Sigmoid colon (tissue), 7 donors: ENCODE measurements around the gene SMARCD1. TPM values are rescaled to one million over a fixed set of nuclear protein-coding genes. Genes with fewer than 3 reads are reported as not detected.
A peak's percentile ranks its signal among the peaks of the same experiment; 100 is the strongest.

Experiments
- DNase-seq: peaks from one replicate; pipeline ENCODE4 v3.0.0-alpha.2; 2019
- H3K27ac ChIP-seq, 4 donors: fragments of 200-600 bp; sonication (generic); one replicate each; pipeline ENCODE4 v1.5.1; 2016 to 2019; ENCODE audit warnings: mild to moderate bottlenecking in 1 of 4
- H3K27me3 ChIP-seq, 3 donors: fragments of 200-600 bp; sonication (generic); one replicate each; pipeline ENCODE4 v1.5.1; 2019; ENCODE audit warnings: mild to moderate bottlenecking in 1 of 3
- H3K36me3 ChIP-seq, 4 donors: fragments of 200-600 bp; sonication (generic); one replicate each; pipeline ENCODE4 v1.5.1; 2016 to 2019
- H3K4me1 ChIP-seq, 4 donors: fragments of 200-600 bp; sonication (generic); one replicate each; pipeline ENCODE4 v1.5.1; 2017 to 2019
- H3K4me3 ChIP-seq, 4 donors: fragments of 200-600 bp; sonication (generic); one replicate each; pipeline ENCODE4 v1.5.1; 2017 to 2019; ENCODE audit warnings: mild to moderate bottlenecking in 2 of 4, moderate library complexity in 1 of 4
- H3K9me3 ChIP-seq, 4 donors: fragments of 200-600 bp in 3 of 4; sonication (generic) in 3 of 4; one replicate each; pipeline versions ENCODE4 v1.5.1 to v1.6.1; 2013 to 2019
- CTCF ChIP-seq, 4 experiments: fragments of 450-650 bp in 3 of 4; fragments of 200-600 bp in 1 of 4; IDR thresholded peaks; one replicate each; pipeline ENCODE4 v1.5.1; 2016 to 2019; ENCODE audit warnings: antibody characterized with exemption in 4 of 4, mild to moderate bottlenecking in 3 of 4, moderate library complexity in 2 of 4
- EP300 ChIP-seq, 4 donors: sonication (generic); formaldehyde crosslinking; IDR thresholded peaks; one replicate each; pipeline ENCODE4 v1.6.1; 2017; ENCODE audit warnings: antibody characterized with exemption in 4 of 4
- POLR2A ChIP-seq, 2 donors: fragments of 450-650 bp; IDR thresholded peaks; one replicate each; pipeline ENCODE4 v1.6.1; 2016; ENCODE audit warnings: antibody characterized with exemption in 2 of 2, mild to moderate bottlenecking in 2 of 2, moderate library complexity in 2 of 2
- POLR2AphosphoS5 ChIP-seq, 4 donors: sonication (generic); formaldehyde crosslinking; IDR thresholded peaks; one replicate each; pipeline ENCODE4 v1.6.1; 2017; ENCODE audit warnings: antibody characterized with exemption in 4 of 4
- WGBS, 2 donors: extraction: QIAGEN DNeasy Blood & Tissue Kit; methylation state at CpG; one replicate each; pipeline ENCODE4 v1.1.7; 2013; 5-methylcytosine and 5-hydroxymethylcytosine counted together
- intact Hi-C: fragments of 100-400 bp; cut with DNase I; formaldehyde crosslinking; loops from one replicate; pipeline ENCODE4 v1.15.1; 2023
- polyA plus RNA-seq, 3 donors: library from polyadenylated mRNA; stranded (reverse); fragments of 200-250 nt; gene quantifications; one replicate each; pipeline ENCODE4 v1.2.3, GENCODE V29; 2013
- total RNA-seq, 4 donors: library from RNA; depleted of rRNA; stranded (reverse); fragments of >200 nt; gene quantifications; one replicate each; pipeline ENCODE4 v1.1.0, GENCODE V29; 2016
- donor health status: healthy with polysubstance abuse.
- donor health status: Bipolar disorder and iron deficiency.
- donor health status: healthy.

The SMARCD1 gene
- total and polyA plus RNA-seq, 7 donors: 16.0 to 64.8 (median 26.4) TPM

GRCh38 chr12:50055831-50056638 lies 29.1 kb upstream of the SMARCD1 start:
- 5 to 10% methylated on average over 17 of the region's 17 CpGs for WGBS, 2 donors
- Histone ChIP-seq H3K9me3 (no peaks in the 10 kb centered on the region), H3K27me3 (no peaks in the 10 kb centered on the region), H3K4me1 (peaks cover 0 to 32% (median 25%) of the 10 kb centered on the region in 4 donors), H3K36me3 (peaks cover 0 to 8% (median 0%) of the 10 kb centered on the region in 4 donors), H3K27ac (no peak overlapping the region), H3K4me3 (peak overlapping the region in 1 of 4 donors; percentile 10)
- TF ChIP-seq CTCF (IDR thresholded peaks at IDR 0.05) (peak; percentile 86 to 99 (median 94)), POLR2AphosphoS5 (IDR thresholded peaks at IDR 0.05) (no peak)
- intact Hi-C loops: loop anchor here (1.0 to 2.0 kb wide), 2 partner anchors 17 to 82 kb away; no protein-coding TSS in a partner anchor
- no peak for DNase-seq

GRCh38 chr12:50056639-50056976 lies 28.5 kb upstream of the SMARCD1 start:
- peak overlapping the region in 3 of 4 donors; percentile 65 to 75 (median 70) for H3K4me3 ChIP-seq

GRCh38 chr12:50057000-50057841 lies 27.9 kb upstream of the SMARCD1 start, which contains the start of gene ASIC1:
TSS of gene ASIC1 (plus strand) at chr12:50057596. CDS start at chr12:50058767, 1,171 bp downstream.
- Histone ChIP-seq H3K9me3 (no peaks in the 10 kb centered on the region), H3K4me3 (peak within 1 kb of the TSS; percentile 61 to 75 (median 68)), H3K4me1 (peaks cover 0 to 30% (median 25%) of the 10 kb centered on the region in 4 donors), H3K27me3 (no peaks in the 10 kb centered on the region), H3K27ac (peak within 1 kb of the TSS; percentile 64 to 82 (median 77)), H3K36me3 (peaks cover 0 to 8% (median 0%) of the 10 kb centered on the region in 4 donors)
- TF ChIP-seq CTCF (IDR thresholded peaks at IDR 0.05) (peak in 1 of 4 experiments; percentile 33), POLR2AphosphoS5 (IDR thresholded peaks at IDR 0.05) (no peak), EP300 (IDR thresholded peaks at IDR 0.05) (no peak), POLR2A (IDR thresholded peaks at IDR 0.05) (no peak)
- peak; percentile 88 for DNase-seq
- intact Hi-C loops: loop anchor here (1.0 to 2.0 kb wide), 3 partner anchors 18 to 90 kb away; no protein-coding TSS in a partner anchor
- 0 to 1% methylated on average over 88 of the region's 88 CpGs for WGBS, 2 donors

More at GRCh38 chr12:50056639-50056976, 28.5 kb upstream of the SMARCD1 start:
- H3K9me3 ChIP-seq: no peaks in the 10 kb centered on the region
- peaks cover 0 to 8% (median 0%) of the 10 kb centered on the region in 4 donors for H3K36me3 ChIP-seq
- WGBS, 2 donors: 23 to 25% methylated on average over 3 of the region's 3 CpGs
- H3K27me3 ChIP-seq: no peaks in the 10 kb centered on the region
- H3K27ac ChIP-seq: peak overlapping the region in 1 of 4 donors; percentile 82
- intact Hi-C loops: loop anchor here (1.0 to 2.0 kb wide), 2 partner anchors 18 to 82 kb away; no protein-coding TSS in a partner anchor
- no peak for TF ChIP-seq POLR2A (IDR thresholded peaks at IDR 0.05)
- TF ChIP-seq POLR2AphosphoS5 (IDR thresholded peaks at IDR 0.05): no peak
- no peak for TF ChIP-seq EP300 (IDR thresholded peaks at IDR 0.05)
- no peak for TF ChIP-seq CTCF (IDR thresholded peaks at IDR 0.05)
- DNase-seq: no peak
- H3K4me1 ChIP-seq: peaks cover 0 to 30% (median 25%) of the 10 kb centered on the region in 4 donors

- Histone ChIP-seq H3K27ac (peak overlapping the region in 3 of 4 donors; percentile 74 to 82 (median 80)), H3K36me3 (peaks cover 0 to 8% (median 0%) of the 10 kb centered on the region in 4 donors), H3K27me3 (no peaks in the 10 kb centered on the region), H3K4me1 (peaks cover 0 to 30% (median 25%) of the 10 kb centered on the region in 4 donors), H3K4me3 (peak overlapping the region; percentile 61 to 75 (median 68)), H3K9me3 (no peaks in the 10 kb centered on the region)
- DNase-seq: no peak
- 15 to 19% methylated on average over 30 of the region's 30 CpGs for WGBS, 2 donors
- TF ChIP-seq CTCF (IDR thresholded peaks at IDR 0.05): no peak
- no peak for TF ChIP-seq POLR2A (IDR thresholded peaks at IDR 0.05)
- no peak for TF ChIP-seq EP300 (IDR thresholded peaks at IDR 0.05)
- no peak for TF ChIP-seq POLR2AphosphoS5 (IDR thresholded peaks at IDR 0.05)
- intact Hi-C loops: loop anchor here (1.0 to 2.0 kb wide), 2 partner anchors 19 to 91 kb away; no protein-coding TSS in a partner anchor
These were observed 27.1 kb upstream of the SMARCD1 start for GRCh38 chr12:50057896-50058670.
